Measurements from ENCODE around the gene PUSL1.
A peak's percentile ranks its signal among the peaks of the same experiment; 100 is the strongest.

Gene PUSL1

DNA sequence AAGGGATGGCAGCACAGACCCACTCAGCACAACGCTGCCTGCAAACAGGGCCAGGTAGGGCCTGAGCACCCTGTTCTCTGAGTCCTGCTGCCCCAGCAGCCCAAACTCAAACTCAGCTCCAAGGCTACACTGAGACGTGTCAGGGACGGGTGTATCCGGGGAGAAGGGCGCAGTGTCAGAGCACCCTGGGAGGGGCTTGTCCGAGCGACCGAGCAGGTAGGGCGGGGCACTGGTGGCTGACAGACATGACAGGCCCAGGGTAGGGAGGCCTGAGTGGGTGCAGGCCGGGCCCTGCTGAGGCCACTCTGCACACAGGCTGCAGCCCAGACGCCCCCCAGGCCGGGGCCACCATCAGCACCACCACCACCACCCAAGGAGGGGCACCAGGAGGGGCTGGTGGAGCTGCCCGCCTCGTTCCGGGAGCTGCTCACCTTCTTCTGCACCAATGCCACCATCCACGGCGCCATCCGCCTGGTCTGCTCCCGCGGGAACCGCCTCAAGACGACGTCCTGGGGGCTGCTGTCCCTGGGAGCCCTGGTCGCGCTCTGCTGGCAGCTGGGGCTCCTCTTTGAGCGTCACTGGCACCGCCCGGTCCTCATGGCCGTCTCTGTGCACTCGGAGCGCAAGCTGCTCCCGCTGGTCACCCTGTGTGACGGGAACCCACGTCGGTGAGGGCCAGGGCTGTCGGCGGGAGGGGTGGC, 22.6 kb upstream of the PUSL1 start:
- DNase-seq = no peak

GRCh38 chr1:1286313-1287261, 21.8 kb upstream of the PUSL1 start:
- DNase-seq = no peak
- Mint-ChIP-seq H3K27me3 (no peaks in the 10 kb centered on the region), H3K36me3 (ENCODE audit: low read depth) (no peaks in the 10 kb centered on the region), H3K4me1 (ENCODE audit: low read depth) (peaks cover 5% of the 10 kb centered on the region), H3K4me3 (no peak overlapping the region), H3K9me3 (no peaks in the 10 kb centered on the region), H3K27ac (no peak overlapping the region)

More for the DNA sequence above, 22.6 kb upstream of the PUSL1 start:
- Mint-ChIP-seq H3K27me3 (no peaks in the 10 kb centered on the region), H3K27ac (no peak overlapping the region), H3K9me3 (no peaks in the 10 kb centered on the region), H3K4me3 (no peak overlapping the region), H3K4me1 (ENCODE audit: low read depth) (peaks cover 5% of the 10 kb centered on the region), H3K36me3 (ENCODE audit: low read depth) (no peaks in the 10 kb centered on the region)

- no peaks in the 10 kb centered on the region for H3K36me3 Mint-ChIP-seq (ENCODE audit: low read depth)
- no peak for DNase-seq
- no peaks in the 10 kb centered on the region for H3K27me3 Mint-ChIP-seq
- no peak overlapping the region for H3K4me3 Mint-ChIP-seq
- H3K9me3 Mint-ChIP-seq = no peaks in the 10 kb centered on the region
- H3K27ac Mint-ChIP-seq = no peak overlapping the region
- H3K4me1 Mint-ChIP-seq (ENCODE audit: low read depth) = peaks cover 5% of the 10 kb centered on the region
These were observed 20.9 kb upstream of the PUSL1 start for GRCh38 chr1:1287288-1288110.

GRCh38 chr1:1290238-1290731, 18.1 kb upstream of the PUSL1 start:
- H3K27me3 Mint-ChIP-seq = no peaks in the 10 kb centered on the region

GRCh38 chr1:1291023-1291528, 17.3 kb upstream of the PUSL1 start:
- Mint-ChIP-seq H3K36me3 (ENCODE audit: low read depth) (peaks cover 6% of the 10 kb centered on the region), H3K27ac (no peak overlapping the region), H3K4me3 (no peak overlapping the region), H3K9me3 (no peaks in the 10 kb centered on the region), H3K27me3 (no peaks in the 10 kb centered on the region), H3K4me1 (ENCODE audit: low read depth) (no peaks in the 10 kb centered on the region)
- DNase-seq = no peak

More at GRCh38 chr1:1290238-1290731, 18.1 kb upstream of the PUSL1 start:
- no peaks in the 10 kb centered on the region for H3K4me1 Mint-ChIP-seq (ENCODE audit: low read depth)
- H3K4me3 Mint-ChIP-seq = no peak overlapping the region
- H3K27ac Mint-ChIP-seq = peak overlapping the region; percentile 11
- H3K9me3 Mint-ChIP-seq = no peaks in the 10 kb centered on the region
- peaks cover 4% of the 10 kb centered on the region for H3K36me3 Mint-ChIP-seq (ENCODE audit: low read depth)
- DNase-seq = peak; percentile 72

GRCh38 chr1:1291548-1292441, 16.6 kb upstream of the PUSL1 start:
- no peak overlapping the region for H3K27ac Mint-ChIP-seq
- no peaks in the 10 kb centered on the region for H3K27me3 Mint-ChIP-seq
- H3K36me3 Mint-ChIP-seq (ENCODE audit: low read depth) = peaks cover 6% of the 10 kb centered on the region
- no peaks in the 10 kb centered on the region for H3K4me1 Mint-ChIP-seq (ENCODE audit: low read depth)
- H3K4me3 Mint-ChIP-seq = no peak overlapping the region
- H3K9me3 Mint-ChIP-seq = no peaks in the 10 kb centered on the region
- peak; percentile 74 for DNase-seq

GRCh38 chr1:1292442-1292779, 16.0 kb upstream of the PUSL1 start:
- H3K4me1 Mint-ChIP-seq (ENCODE audit: low read depth) = no peaks in the 10 kb centered on the region
- no peaks in the 10 kb centered on the region for H3K27me3 Mint-ChIP-seq
- H3K36me3 Mint-ChIP-seq (ENCODE audit: low read depth) = peaks cover 6% of the 10 kb centered on the region
- H3K4me3 Mint-ChIP-seq = no peak overlapping the region
- no peak overlapping the region for H3K27ac Mint-ChIP-seq
- no peak for DNase-seq
- no peaks in the 10 kb centered on the region for H3K9me3 Mint-ChIP-seq

DNA sequence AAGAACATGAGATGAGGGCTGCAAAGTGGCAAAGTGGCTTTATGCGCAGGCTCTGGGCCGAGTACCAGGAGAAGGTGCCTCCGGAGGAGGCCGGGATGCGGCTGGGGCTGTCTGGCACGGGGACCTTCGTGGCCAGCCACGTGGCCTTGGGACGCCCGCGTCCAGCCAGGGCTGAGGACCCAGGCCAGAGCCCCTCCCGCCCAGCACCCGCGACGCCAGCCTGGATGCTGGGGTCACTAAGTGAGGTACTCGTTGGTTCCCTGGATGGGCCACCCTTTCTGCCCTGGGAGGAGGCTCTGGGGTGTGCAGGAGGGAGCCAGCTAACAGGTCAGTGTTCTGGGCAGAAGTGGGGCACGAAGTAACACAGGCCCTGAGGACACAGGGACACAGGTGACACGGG, 15.5 kb upstream of the PUSL1 start:
- no peak overlapping the region for H3K4me3 Mint-ChIP-seq
- no peaks in the 10 kb centered on the region for H3K9me3 Mint-ChIP-seq
- no peaks in the 10 kb centered on the region for H3K27me3 Mint-ChIP-seq
- H3K36me3 Mint-ChIP-seq (ENCODE audit: low read depth) = peaks cover 6% of the 10 kb centered on the region
- no peak overlapping the region for H3K27ac Mint-ChIP-seq
- H3K4me1 Mint-ChIP-seq (ENCODE audit: low read depth) = no peaks in the 10 kb centered on the region
- no peak for DNase-seq

DNA sequence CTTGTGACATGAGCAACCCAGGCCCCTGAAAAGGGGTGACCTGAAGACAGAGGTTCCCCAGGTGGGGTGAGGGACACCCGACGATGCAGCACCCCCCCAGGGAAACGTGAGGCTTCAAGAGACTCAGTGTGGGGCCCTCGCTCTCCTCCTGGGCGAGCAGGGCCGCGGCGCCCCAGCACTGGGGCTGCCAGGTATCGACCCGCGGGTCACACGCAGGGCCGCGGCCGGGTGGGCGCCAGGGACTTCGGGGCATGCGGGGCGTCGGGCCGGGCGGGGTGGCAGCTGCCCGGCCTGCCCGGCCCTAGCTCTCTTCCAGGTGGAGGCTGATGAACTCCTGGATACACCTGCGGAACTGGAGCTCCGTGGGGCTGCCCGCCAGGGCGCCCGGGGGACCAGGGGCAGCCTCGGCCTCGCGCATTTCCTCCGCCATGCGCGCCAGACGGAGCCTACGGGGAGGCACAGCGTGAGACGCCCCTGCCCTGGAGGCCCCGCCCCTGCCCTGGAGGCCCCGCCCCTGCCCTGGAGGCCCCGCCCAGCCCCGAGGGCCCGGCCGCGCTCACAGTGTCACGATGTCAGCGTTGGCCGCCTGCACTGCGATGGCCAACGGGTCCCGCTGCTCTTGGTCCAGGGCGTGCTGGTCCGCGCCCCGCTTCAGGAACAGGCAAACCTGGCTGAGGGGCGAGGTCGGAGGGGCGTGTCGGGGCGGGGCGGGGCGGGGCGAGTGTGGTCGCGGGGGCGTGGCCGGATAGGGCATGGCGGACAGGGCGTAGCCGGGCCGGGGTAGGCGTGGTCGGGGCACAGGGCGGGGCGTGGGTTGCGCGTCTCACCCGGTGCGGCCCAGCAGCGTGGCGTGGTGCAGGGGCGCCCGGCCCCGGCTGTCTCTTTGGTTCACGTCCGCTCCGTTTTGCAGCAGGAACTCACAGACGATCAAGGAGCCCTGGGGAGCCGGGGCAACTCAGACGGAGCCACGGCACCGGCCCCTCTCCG, 14.8 kb upstream of the PUSL1 start:
- H3K9me3 Mint-ChIP-seq = no peaks in the 10 kb centered on the region
- H3K4me3 Mint-ChIP-seq = no peak overlapping the region
- no peak for DNase-seq
- no peaks in the 10 kb centered on the region for H3K4me1 Mint-ChIP-seq (ENCODE audit: low read depth)
- H3K27me3 Mint-ChIP-seq = no peaks in the 10 kb centered on the region
- H3K27ac Mint-ChIP-seq = no peak overlapping the region
- peaks cover 8% of the 10 kb centered on the region for H3K36me3 Mint-ChIP-seq (ENCODE audit: low read depth)

- H3K4me3 Mint-ChIP-seq = no peak overlapping the region
- H3K4me1 Mint-ChIP-seq (ENCODE audit: low read depth) = no peaks in the 10 kb centered on the region
- H3K27ac Mint-ChIP-seq = no peak overlapping the region
These were observed 14.0 kb upstream of the PUSL1 start for GRCh38 chr1:1294250-1294890.

GRCh38 chr1:1295154-1295923, 13.1 kb upstream of the PUSL1 start:
- DNase-seq = no peak
- H3K27me3 Mint-ChIP-seq = no peaks in the 10 kb centered on the region
- no peaks in the 10 kb centered on the region for H3K9me3 Mint-ChIP-seq
- no peak overlapping the region for H3K4me3 Mint-ChIP-seq
- H3K4me1 Mint-ChIP-seq (ENCODE audit: low read depth) = no peaks in the 10 kb centered on the region
- H3K27ac Mint-ChIP-seq = no peak overlapping the region
- peaks cover 8% of the 10 kb centered on the region for H3K36me3 Mint-ChIP-seq (ENCODE audit: low read depth)

More at GRCh38 chr1:1294250-1294890, 14.0 kb upstream of the PUSL1 start:
- Mint-ChIP-seq H3K9me3 (no peaks in the 10 kb centered on the region), H3K27me3 (no peaks in the 10 kb centered on the region), H3K36me3 (ENCODE audit: low read depth) (peaks cover 8% of the 10 kb centered on the region)
- no peak for DNase-seq

Data from activated T-cell treated with anti-CD3 and anti-CD28 coated beads, Interleukin-2, amount 50 U/mL, for 24 hours (primary cell).